Mucosa of stomach (tissue), 1 donor: Measurements from ENCODE around the gene MTX1.
A peak's percentile ranks its signal among the peaks of the same experiment; 100 is the strongest.
"Not testable (repeated sequence)": the region's sequence is repeated elsewhere in the genome, so short reads cannot be mapped to it uniquely, and the experiment has no call there.

Experiments
- H3K27me3 ChIP-seq: one replicate; pipeline ENCODE4 v1.7.0; 2013; ENCODE audit warnings: mild to moderate bottlenecking, low read length; ENCODE audit not compliant: control insufficient read depth, insufficient read depth
- H3K36me3 ChIP-seq: one replicate; pipeline ENCODE4 v1.7.0; 2013; ENCODE audit warnings: low read length; ENCODE audit not compliant: control insufficient read depth, insufficient read depth
- H3K4me1 ChIP-seq: one replicate; pipeline ENCODE4 v1.7.0; 2013; ENCODE audit warnings: mild to moderate bottlenecking, low read length; ENCODE audit not compliant: control insufficient read depth, insufficient read depth
- H3K4me3 ChIP-seq: one replicate; pipeline ENCODE4 v1.7.0; 2013; ENCODE audit warnings: low read length
- H3K9ac ChIP-seq: one replicate; pipeline ENCODE4 v1.7.0; 2013; ENCODE audit warnings: mild to moderate bottlenecking, low read length, moderate library complexity
- H3K9me3 ChIP-seq: one replicate; pipeline ENCODE4 v1.7.0; 2013; ENCODE audit warnings: mild to moderate bottlenecking, low read length, moderate library complexity; ENCODE audit not compliant: control insufficient read depth
- donor health status: Pancreatic carcinoma.

Gene MTX1

GRCh38 chr1:155226188-155226909, 17.9 kb downstream of the MTX1 start:
- Histone ChIP-seq H3K4me1 (peaks cover 24% of the 10 kb centered on the region), H3K4me3 (peak overlapping the region; percentile 43), H3K36me3 (no peaks in the 10 kb centered on the region), H3K27me3 (no peaks in the 10 kb centered on the region), H3K9me3 (no peaks in the 10 kb centered on the region), H3K9ac (peak overlapping the region; percentile 63)

DNA sequence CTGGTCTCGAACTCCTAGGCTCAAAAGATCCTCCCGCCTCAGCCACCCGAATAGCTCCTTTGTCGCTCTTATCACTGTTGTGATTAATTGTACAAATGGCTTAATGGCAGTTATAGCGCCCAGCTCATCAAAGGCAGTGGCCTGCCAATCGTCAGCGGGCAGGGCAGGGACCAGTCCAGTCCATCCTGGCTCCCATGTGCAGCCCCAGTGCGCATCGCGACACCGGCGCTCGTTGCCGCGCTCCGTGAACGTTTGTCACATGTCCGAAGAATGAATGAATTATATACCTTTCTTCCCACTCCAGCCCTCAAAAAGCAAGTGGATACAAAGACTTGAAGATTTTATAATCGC, 18.4 kb downstream of the MTX1 start:
- H3K4me3 ChIP-seq = peak overlapping the region; percentile 43
- H3K36me3 ChIP-seq = no peaks in the 10 kb centered on the region
- peaks cover 24% of the 10 kb centered on the region for H3K4me1 ChIP-seq
- H3K9ac ChIP-seq = peak overlapping the region; percentile 63
- no peaks in the 10 kb centered on the region for H3K9me3 ChIP-seq
- no peaks in the 10 kb centered on the region for H3K27me3 ChIP-seq

DNA sequence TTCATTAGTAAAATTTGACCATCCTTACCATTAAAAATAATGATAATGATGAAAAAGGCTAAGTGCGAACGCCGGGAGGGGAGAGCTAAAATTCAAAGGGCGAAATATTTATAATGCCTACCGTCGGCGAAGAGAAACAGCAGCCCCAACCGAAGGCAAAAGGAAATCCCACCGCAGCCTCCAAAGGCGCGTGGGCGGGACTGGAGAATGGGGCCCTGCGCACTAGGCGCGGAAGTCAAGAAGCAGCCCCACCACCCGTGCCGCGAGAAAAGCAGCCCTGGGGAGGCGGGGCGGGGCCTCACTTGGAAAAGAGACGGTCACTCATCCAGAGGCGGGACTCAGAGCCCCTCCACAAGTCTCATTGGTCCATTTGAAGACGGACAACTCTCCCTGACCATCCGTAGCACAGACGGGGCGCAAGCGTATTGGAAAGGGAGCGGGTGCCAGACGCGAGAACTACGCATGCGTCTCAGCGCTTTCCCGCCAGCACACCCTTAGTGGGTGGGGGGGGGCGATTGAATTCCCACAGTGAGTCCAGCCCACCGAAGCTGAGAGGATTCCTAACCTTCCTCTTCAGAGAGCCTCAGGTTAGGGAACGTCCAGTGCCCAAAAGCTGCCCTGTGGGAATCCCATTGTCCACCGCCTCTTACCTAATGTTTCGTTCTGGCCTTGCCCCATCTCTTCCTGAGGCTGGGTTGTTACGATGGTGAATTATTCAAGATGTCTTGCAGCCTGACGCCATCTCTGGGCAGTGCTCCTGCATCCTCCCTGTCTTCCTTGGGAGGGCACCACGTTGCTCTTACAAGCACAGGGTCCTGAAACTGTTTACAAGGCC, 19.0 kb downstream of the MTX1 start:
- peaks cover 24% of the 10 kb centered on the region for H3K4me1 ChIP-seq
- H3K36me3 ChIP-seq = no peaks in the 10 kb centered on the region
- H3K9ac ChIP-seq = peak overlapping the region; percentile 66
- H3K27me3 ChIP-seq = no peaks in the 10 kb centered on the region
- H3K9me3 ChIP-seq = no peaks in the 10 kb centered on the region
- H3K4me3 ChIP-seq = peak overlapping the region; percentile 43

DNA sequence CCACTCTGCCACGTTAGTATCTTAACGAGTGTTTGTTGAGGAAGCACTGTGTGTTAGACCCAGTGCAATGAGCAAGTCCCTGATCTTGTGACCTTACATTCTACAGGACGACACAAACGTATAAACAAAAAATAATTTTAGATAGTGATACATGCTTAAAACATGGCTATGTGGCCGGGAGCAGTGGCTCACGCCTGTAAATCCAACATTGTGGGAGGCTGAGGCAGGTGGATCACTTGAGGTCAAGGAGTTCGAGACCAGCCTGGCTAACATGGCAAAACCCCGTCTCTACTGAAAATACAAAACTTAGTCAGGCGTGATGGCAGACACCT, 19.6 kb downstream of the MTX1 start:
- H3K4me3 ChIP-seq = peak overlapping the region; percentile 43
- no peaks in the 10 kb centered on the region for H3K36me3 ChIP-seq
- H3K9me3 ChIP-seq = no peaks in the 10 kb centered on the region
- H3K4me1 ChIP-seq = peaks cover 24% of the 10 kb centered on the region
- peak overlapping the region; percentile 66 for H3K9ac ChIP-seq
- no peaks in the 10 kb centered on the region for H3K27me3 ChIP-seq

GRCh38 chr1:155231302-155231701, 22.8 kb downstream of the MTX1 start:
- H3K4me1 ChIP-seq = peaks cover 13% of the 10 kb centered on the region
- not testable (repeated sequence) for H3K36me3 ChIP-seq, H3K9ac ChIP-seq, H3K9me3 ChIP-seq, H3K4me3 ChIP-seq, H3K27me3 ChIP-seq

DNA sequence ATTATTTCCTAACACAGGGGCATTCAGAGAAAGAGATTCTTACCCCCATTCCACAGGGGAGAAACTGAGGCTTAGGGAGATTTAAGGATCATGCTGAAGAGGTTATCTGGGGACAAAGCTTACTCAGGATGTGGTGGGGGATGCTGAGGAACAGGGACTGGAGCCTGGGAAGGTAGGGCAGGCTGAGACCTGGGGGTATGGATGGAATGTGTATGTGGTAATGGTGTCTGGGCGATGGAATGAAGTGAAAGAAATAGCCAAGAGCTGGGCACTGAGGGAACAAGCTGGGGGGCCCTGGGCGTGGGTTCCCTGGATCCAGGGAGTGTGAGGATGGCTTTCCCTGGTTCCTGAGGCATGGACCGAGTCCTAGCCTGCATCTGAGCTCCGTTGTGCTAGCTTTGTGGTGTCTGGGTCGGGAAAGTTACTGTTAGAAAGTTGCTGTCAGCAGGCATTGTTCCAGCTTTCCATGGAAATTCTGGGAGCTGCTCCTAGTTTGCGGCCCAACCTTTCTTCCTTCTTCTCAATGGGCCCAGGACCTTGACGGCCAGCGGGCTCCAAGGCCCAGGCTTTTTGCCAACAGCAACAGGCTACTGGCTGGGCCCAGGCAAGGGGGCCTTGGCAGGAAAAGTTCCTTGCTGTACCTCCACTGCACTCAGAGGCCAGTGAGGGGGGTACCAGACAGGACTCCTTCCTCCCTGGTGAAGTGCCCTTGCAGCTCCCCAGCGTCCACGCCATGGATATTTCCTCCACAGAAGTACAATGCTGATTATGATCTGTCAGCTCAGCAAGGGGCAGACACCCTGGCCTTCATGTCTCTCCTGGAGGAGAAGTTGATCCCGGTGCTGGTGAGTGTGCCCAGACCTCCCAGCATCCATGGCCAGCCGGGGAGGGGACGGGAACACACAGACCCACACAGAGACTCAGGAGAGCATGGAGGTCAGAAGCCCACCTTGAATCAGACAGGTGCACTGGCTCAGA, 23.8 kb downstream of the MTX1 start:
- H3K9ac ChIP-seq, H3K9me3 ChIP-seq, H3K4me3 ChIP-seq, H3K4me1 ChIP-seq, H3K36me3 ChIP-seq, H3K27me3 ChIP-seq: not testable (repeated sequence)

- not testable (repeated sequence) for H3K36me3 ChIP-seq, H3K27me3 ChIP-seq, H3K4me1 ChIP-seq, H3K9me3 ChIP-seq, H3K4me3 ChIP-seq, H3K9ac ChIP-seq
These were observed 25.0 kb downstream of the MTX1 start for GRCh38 chr1:155233502-155233901.

GRCh38 chr1:155235375-155235774, 26.9 kb downstream of the MTX1 start:
- not testable (repeated sequence) for H3K36me3 ChIP-seq, H3K4me1 ChIP-seq, H3K27me3 ChIP-seq, H3K9ac ChIP-seq, H3K4me3 ChIP-seq, H3K9me3 ChIP-seq

DNA sequence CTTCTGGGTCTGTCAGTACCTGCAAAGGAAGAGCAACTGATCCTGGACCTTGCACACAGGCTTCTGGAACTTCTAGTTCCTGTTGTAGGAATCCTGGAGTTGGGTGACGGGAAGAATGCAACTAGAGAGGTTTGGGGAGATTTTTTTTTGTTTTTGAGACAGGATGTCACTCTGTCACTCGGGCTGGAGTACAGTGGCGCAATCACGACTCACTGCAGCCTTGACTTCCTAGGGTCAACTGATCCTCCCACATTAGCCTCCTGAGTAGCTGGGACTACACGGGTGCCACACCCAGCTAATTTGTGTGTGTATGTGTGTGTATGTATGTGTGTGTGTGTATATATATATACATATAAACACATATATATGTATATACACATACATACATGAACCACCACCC, 28.0 kb downstream of the MTX1 start:
- H3K4me3 ChIP-seq = no peak overlapping the region
- H3K36me3 ChIP-seq = no peaks in the 10 kb centered on the region
- no peaks in the 10 kb centered on the region for H3K27me3 ChIP-seq

GRCh38 chr1:155241069-155241679, 32.7 kb downstream of the MTX1 start:
- peak overlapping the region; percentile 54 for H3K9ac ChIP-seq
- no peaks in the 10 kb centered on the region for H3K36me3 ChIP-seq
- peaks cover 33% of the 10 kb centered on the region for H3K4me1 ChIP-seq
- no peaks in the 10 kb centered on the region for H3K27me3 ChIP-seq
- no peaks in the 10 kb centered on the region for H3K9me3 ChIP-seq
- peak overlapping the region; percentile 3 for H3K4me3 ChIP-seq

More for the DNA sequence above, 28.0 kb downstream of the MTX1 start:
- Histone ChIP-seq H3K9ac (no peak overlapping the region), H3K9me3 (no peaks in the 10 kb centered on the region), H3K4me1 (peaks cover 11% of the 10 kb centered on the region)

- Histone ChIP-seq H3K27me3 (no peaks in the 10 kb centered on the region), H3K9ac (no peak overlapping the region)
These were observed 33.4 kb downstream of the MTX1 start for GRCh38 chr1:155241841-155242264.

More at GRCh38 chr1:155241841-155242264, 33.4 kb downstream of the MTX1 start:
- H3K9me3 ChIP-seq = no peaks in the 10 kb centered on the region
- no peak overlapping the region for H3K4me3 ChIP-seq
- peaks cover 33% of the 10 kb centered on the region for H3K4me1 ChIP-seq
- no peaks in the 10 kb centered on the region for H3K36me3 ChIP-seq
